K562 (cell line): ENCODE measurements around the gene RSRC1.
A peak's percentile ranks its signal among the peaks of the same experiment; 100 is the strongest.

Source experiments
- ARHGAP35 ChIP-seq: fragments of 450-650 bp; IDR thresholded peaks from 2 replicates; pipeline ENCODE4 v1.6.1; 2018; ENCODE audit not compliant: partially characterized antibody
- EZH2 ChIP-seq: IDR thresholded peaks from 2 replicates; pipeline ENCODE4 v1.6.1; 2012; ENCODE audit warnings: low read depth, mild to moderate bottlenecking, inconsistent platforms, low read length, borderline replicate concordance
- HDAC6 ChIP-seq: IDR thresholded peaks from 2 replicates; pipeline ENCODE4 v1.6.1; 2012; ENCODE audit warnings: low read depth, mild to moderate bottlenecking, control low read depth, inconsistent platforms, low read length, moderate library complexity
- LEF1 ChIP-seq: fragments of 450-650 bp; IDR thresholded peaks from 2 replicates; pipeline ENCODE4 v1.6.1; 2016; ENCODE audit warnings: mild to moderate bottlenecking
- MNT ChIP-seq, 2 experiments: fragments of 450-650 bp; conservative IDR thresholded peaks; 2 replicates each; pipeline ENCODE4 v1.6.1; 2017; ENCODE audit warnings: mild to moderate bottlenecking in 2 of 2, moderate library complexity in 2 of 2
- SMARCC2 ChIP-seq: fragments of 450-650 bp; IDR thresholded peaks from 2 replicates; pipeline ENCODE4 v1.6.1; 2017; ENCODE audit warnings: antibody characterized with exemption, moderate library complexity, mild to moderate bottlenecking, low read depth
- SPI1 ChIP-seq: IDR thresholded peaks from 2 replicates; pipeline ENCODE4 v1.6.1; 2011; ENCODE audit warnings: low read depth, low read length, control low read depth, borderline replicate concordance
- ZNF184 ChIP-seq: sonication (generic); formaldehyde crosslinking; IDR thresholded peaks from 2 replicates; pipeline ENCODE4 v1.5.0; 2020; ENCODE audit warnings: missing genetic modification reagents
- ZNF780A ChIP-seq: fragments of 250-450 bp; sonication (Bioruptor Pico); IDR thresholded peaks from 2 replicates; pipeline ENCODE4 v1.5.0; 2021; ENCODE audit warnings: mild to moderate bottlenecking
- ZNF830 ChIP-seq: fragments of 250-450 bp; sonication (Bioruptor Pico); IDR thresholded peaks from 2 replicates; pipeline ENCODE4 v1.5.0; 2021; ENCODE audit warnings: mild to moderate bottlenecking
- TF ChIP-seq, protein P1 (sequence below): sonication (generic); formaldehyde crosslinking; IDR thresholded peaks from 2 replicates; pipeline ENCODE4 v1.8.0; 2022; ENCODE audit warnings: missing genetic modification reagents, mild to moderate bottlenecking, borderline replicate concordance
- TF ChIP-seq, protein P2 (sequence below): sonication (generic); formaldehyde crosslinking; IDR thresholded peaks from 2 replicates; pipeline ENCODE4 v1.9.0; 2022; ENCODE audit warnings: mild to moderate bottlenecking, missing genetic modification reagents
- TF ChIP-seq, protein P3 (sequence below), 3 experiments: IDR thresholded peaks in 2 of 3; conservative IDR thresholded peaks in 1 of 3; 2 replicates each; pipeline ENCODE4 v1.5.1; 2011 to 2012; ENCODE audit warnings: low read length in 3 of 3, mild to moderate bottlenecking in 3 of 3, control low read depth in 2 of 3, improper control_type of control experiment in 1 of 3, inconsistent platforms in 1 of 3, low read depth in 1 of 3, mixed read lengths in 1 of 3, moderate library complexity in 1 of 3; ENCODE audit not compliant: insufficient read depth in 2 of 3

DNA sequence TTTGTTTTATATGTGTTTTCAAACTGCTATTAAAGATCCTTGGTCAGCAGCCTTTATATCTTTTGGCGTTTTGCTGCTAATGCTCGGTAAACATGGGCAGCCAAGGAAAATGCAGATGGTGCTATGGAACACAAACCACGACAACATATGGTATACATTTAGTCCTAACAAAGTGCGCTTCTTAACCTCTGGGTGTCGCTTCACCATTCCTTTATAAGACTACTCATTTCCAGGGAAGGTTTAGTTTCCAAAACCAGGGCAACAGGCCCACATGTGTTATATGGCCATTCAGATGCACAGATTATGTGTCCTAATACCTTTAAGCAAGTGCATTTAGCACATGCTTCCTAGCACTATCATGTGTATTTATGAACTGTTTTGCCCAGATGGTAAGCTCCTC lies 18.4 kb upstream of the RSRC1 start:
- TF ChIP-seq ZNF780A (CRISPR knock-in tag) = no peak
- no peak for TF ChIP-seq SPI1
- no peak for TF ChIP-seq ZNF830 (CRISPR knock-in tag)
- no peak for TF ChIP-seq ARHGAP35
- TF ChIP-seq MNT (conservative IDR thresholded peaks at IDR 0.05) = no peak
- TF ChIP-seq EZH2 = no peak
- TF ChIP-seq LEF1 = no peak
- TF ChIP-seq, protein P1, sequence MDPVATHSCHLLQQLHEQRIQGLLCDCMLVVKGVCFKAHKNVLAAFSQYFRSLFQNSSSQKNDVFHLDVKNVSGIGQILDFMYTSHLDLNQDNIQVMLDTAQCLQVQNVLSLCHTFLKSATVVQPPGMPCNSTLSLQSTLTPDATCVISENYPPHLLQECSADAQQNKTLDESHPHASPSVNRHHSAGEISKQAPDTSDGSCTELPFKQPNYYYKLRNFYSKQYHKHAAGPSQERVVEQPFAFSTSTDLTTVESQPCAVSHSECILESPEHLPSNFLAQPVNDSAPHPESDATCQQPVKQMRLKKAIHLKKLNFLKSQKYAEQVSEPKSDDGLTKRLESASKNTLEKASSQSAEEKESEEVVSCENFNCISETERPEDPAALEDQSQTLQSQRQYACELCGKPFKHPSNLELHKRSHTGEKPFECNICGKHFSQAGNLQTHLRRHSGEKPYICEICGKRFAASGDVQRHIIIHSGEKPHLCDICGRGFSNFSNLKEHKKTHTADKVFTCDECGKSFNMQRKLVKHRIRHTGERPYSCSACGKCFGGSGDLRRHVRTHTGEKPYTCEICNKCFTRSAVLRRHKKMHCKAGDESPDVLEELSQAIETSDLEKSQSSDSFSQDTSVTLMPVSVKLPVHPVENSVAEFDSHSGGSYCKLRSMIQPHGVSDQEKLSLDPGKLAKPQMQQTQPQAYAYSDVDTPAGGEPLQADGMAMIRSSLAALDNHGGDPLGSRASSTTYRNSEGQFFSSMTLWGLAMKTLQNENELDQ (CRISPR knock-in tag) = no peak
- TF ChIP-seq, protein P2, sequence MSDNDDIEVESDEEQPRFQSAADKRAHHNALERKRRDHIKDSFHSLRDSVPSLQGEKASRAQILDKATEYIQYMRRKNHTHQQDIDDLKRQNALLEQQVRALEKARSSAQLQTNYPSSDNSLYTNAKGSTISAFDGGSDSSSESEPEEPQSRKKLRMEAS (CRISPR knock-in tag) = no peak
- no peak for TF ChIP-seq SMARCC2
- TF ChIP-seq ZNF184 (CRISPR knock-in tag) = no peak
- TF ChIP-seq, protein P3, sequence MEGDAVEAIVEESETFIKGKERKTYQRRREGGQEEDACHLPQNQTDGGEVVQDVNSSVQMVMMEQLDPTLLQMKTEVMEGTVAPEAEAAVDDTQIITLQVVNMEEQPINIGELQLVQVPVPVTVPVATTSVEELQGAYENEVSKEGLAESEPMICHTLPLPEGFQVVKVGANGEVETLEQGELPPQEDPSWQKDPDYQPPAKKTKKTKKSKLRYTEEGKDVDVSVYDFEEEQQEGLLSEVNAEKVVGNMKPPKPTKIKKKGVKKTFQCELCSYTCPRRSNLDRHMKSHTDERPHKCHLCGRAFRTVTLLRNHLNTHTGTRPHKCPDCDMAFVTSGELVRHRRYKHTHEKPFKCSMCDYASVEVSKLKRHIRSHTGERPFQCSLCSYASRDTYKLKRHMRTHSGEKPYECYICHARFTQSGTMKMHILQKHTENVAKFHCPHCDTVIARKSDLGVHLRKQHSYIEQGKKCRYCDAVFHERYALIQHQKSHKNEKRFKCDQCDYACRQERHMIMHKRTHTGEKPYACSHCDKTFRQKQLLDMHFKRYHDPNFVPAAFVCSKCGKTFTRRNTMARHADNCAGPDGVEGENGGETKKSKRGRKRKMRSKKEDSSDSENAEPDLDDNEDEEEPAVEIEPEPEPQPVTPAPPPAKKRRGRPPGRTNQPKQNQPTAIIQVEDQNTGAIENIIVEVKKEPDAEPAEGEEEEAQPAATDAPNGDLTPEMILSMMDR (IDR thresholded peaks at IDR 0.05 in 2 of 3, conservative IDR thresholded peaks at IDR 0.05 in 1 of 3; ENCODE audit: insufficient read depth in 2 of 3, low read depth in 1 of 3, low read length in 3 of 3) = peak; percentile 39 to 58 (median 45); a peak in 5 of 6 replicates
- no peak for TF ChIP-seq HDAC6
